Epithelial cell of proximal tubule (primary cell): ENCODE measurements around the gene SLC9A5. TPM values are rescaled to one million over a fixed set of nuclear protein-coding genes. Genes with fewer than 3 reads are reported as not detected.

Experiments used
- DNase-seq: peaks from one replicate; pipeline ENCODE4 v3.0.0-alpha.2; 2011; ENCODE audit warnings: low read depth
- H3K4me3 ChIP-seq: 2 replicates; pipeline ENCODE4 v1.5.1; 2011; ENCODE audit warnings: low read depth, mild to moderate bottlenecking, low read length
- total RNA-seq: library from RNA; depleted of rRNA; stranded (reverse); fragments of >200 nt; gene quantifications from 2 replicates; pipeline ENCODE4 v1.2.3, GENCODE V29; 2015
- TF ChIP-seq, protein P1 (sequence below): conservative IDR thresholded peaks from 2 replicates; pipeline ENCODE4 v1.5.1; 2012; ENCODE audit warnings: low read depth, mild to moderate bottlenecking, low read length

Gene SLC9A5
- total RNA-seq, 1 donor from 2014 or later, result 0.23 TPM

DNA sequence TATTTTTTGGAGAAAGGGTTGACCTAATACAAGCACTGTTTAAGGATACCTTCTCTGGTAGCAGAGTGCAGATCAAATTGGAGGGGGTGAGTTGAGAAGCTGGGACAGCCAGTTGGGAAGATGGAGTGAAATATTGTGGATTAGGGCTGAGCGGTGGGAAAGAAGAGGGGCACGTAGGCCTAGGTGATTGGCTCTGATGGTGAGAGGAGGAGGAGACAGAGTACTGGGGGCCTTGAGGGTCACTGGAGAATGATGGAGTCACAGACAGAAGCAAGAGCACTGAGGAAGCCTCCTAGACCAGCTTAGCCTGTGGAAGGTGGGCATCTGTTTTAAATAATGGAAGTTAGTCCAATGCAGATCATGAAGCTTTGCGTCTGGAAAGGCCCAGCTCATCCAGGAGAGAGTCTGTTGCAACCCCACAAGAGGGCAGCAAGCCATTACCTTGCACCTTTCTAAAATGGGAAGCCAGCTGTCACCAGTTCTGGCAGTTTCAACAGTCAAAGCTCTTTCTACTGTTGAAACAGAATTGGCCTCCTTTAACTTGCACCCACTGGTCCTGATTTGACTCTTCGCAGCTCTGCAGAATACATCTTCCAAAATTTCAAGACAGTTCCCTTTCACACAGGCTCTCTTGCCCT lies 11.8 kb downstream of the SLC9A5 start:
- DNase-seq, result no peak

DNA sequence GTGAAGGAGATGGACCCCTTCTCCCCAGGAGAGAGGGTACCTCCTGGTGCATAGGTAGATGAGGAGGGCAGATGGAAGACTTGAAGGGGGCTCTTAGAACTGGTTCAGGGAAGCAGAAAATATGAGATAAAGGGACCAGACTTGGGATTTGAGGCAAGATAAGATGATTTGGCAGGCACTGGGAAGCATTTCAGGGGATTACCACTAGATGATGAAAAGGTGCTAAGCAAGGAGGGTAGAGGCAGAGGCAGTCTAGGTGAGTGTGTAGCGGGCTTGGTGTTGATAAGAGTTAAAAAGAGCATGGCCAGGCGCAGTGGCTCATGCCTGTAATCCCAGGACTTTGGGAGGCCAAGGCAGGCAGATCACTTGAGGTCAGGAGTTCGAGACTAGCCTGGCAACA lies 14.4 kb downstream of the SLC9A5 start:
- TF ChIP-seq, protein P1, sequence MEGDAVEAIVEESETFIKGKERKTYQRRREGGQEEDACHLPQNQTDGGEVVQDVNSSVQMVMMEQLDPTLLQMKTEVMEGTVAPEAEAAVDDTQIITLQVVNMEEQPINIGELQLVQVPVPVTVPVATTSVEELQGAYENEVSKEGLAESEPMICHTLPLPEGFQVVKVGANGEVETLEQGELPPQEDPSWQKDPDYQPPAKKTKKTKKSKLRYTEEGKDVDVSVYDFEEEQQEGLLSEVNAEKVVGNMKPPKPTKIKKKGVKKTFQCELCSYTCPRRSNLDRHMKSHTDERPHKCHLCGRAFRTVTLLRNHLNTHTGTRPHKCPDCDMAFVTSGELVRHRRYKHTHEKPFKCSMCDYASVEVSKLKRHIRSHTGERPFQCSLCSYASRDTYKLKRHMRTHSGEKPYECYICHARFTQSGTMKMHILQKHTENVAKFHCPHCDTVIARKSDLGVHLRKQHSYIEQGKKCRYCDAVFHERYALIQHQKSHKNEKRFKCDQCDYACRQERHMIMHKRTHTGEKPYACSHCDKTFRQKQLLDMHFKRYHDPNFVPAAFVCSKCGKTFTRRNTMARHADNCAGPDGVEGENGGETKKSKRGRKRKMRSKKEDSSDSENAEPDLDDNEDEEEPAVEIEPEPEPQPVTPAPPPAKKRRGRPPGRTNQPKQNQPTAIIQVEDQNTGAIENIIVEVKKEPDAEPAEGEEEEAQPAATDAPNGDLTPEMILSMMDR, result no peak
- H3K4me3 ChIP-seq, result no peak overlapping the region
- DNase-seq, result no peak

More for the DNA sequence above, 11.8 kb downstream of the SLC9A5 start:
- H3K4me3 ChIP-seq, result no peak overlapping the region
- TF ChIP-seq, protein P1, result peak; percentile 88

DNA sequence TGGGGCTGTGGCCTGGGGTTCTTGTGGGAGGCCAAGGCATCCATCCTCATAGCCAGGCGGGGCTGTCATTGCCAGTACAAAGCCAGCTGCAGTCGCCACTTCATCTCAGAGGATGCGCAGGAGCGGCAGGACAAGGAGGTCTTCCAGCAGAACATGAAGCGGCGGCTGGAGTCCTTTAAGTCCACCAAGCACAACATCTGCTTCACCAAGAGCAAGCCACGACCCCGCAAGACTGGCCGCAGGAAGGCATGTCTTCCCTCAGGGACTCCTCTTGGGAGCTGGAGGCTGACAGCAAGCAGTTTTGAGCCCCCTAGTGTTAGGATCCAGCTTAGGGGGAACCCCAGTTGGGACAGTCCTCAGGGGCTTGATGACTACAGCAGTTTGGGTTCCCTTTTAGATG lies 15.5 kb downstream of the SLC9A5 start:
- no peak for DNase-seq
- TF ChIP-seq, protein P1, result no peak
- H3K4me3 ChIP-seq, result no peak overlapping the region

DNA sequence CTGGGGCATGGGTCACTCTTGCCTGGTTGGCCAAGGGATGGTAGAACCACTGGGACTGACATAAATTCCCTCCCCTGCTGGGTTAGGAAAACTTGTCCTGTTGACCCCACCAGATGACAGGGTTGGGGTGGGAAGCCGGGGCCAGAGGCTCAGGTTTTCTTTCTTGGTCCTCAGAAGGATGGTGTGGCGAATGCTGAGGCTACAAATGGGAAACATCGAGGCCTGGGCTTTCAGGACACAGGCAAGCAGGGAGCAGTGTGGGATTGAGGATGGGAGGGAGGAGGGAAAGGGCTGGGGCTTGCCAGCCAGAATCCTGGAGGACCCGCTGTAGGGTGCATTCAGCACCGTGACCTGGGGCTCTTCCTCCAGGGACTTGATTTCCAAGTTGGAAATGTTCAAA lies 16.1 kb downstream of the SLC9A5 start:
- TF ChIP-seq, protein P1, result no peak
- no peak for DNase-seq
- no peak overlapping the region for H3K4me3 ChIP-seq

DNA sequence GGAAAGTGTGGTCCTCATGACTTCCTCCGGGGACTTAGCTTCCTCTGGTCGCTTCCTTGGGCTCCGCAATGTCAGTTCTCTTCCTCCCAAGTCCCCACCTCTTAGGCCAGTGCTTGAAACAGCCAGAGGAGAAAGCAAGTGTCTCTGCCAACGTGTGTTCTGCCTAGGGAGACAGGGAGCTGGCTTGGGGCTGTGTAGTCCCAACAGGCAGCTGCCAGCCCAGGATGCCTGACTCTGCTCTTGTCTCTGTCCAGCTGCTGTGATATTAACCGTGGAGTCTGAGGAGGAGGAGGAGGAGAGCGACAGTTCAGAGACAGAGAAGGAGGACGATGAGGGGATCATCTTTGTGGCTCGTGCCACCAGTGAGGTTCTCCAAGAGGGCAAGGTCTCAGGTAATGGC lies 17.1 kb downstream of the SLC9A5 start:
- no peak for DNase-seq
- H3K4me3 ChIP-seq, result no peak overlapping the region
- TF ChIP-seq, protein P1, result no peak

DNA sequence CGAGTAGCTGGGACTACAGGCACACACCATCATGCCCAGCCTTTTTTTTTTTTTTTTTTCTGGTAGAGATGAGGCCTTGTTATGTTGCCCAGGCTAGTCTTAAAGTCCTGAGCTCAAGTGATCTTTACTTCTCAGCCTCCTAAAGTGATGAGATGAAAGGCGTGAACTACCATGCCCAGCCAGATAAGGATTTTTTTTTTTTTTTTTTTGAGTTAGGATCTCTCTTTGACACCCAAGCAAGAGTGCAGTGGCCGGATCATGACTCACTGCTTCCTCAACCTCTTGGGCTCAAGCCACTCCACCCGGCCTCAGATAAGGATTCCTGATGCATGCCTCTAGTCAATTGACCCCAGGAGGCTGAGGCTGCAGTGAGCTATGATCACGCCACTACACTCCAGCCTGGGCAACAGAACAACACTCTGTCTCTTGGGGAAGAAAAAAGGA lies 19.4 kb downstream of the SLC9A5 start:
- TF ChIP-seq, protein P1, result no peak
- no peak for DNase-seq
- no peak overlapping the region for H3K4me3 ChIP-seq

DNA sequence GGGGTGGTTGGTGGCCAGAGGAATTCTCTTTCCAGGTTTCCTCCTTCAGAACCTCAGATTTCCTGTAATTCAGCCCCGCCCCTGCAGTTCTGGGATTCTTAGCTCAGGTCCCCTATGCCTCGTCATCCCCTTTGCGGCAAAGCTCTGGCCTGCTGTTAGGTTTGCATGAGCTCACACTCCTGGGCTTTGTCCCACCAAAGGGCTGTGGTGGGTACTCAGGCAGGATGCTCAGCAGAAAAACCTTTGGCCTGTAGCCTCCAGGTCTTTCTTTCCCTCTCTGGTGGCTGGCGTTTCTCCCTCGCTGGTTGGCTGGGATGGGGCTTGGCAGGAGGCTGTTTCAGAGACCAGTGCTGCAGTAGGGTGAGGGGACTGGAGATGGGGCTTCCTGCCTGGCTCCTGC lies 21.0 kb downstream of the SLC9A5 start:
- TF ChIP-seq, protein P1, result no peak
- H3K4me3 ChIP-seq, result no peak overlapping the region
- DNase-seq, result no peak
